Keratinocyte (primary cell): ENCODE measurements around the gene NELL2.

Experiments
- CTCF ChIP-seq, 3 experiments: IDR thresholded peaks in 1 of 3; conservative IDR thresholded peaks in 1 of 3; optimal IDR thresholded peaks in 1 of 3; 2 replicates in 2 of 3; 3 replicates in 1 of 3; pipeline versions ENCODE3 to v1.5.1; 2011; ENCODE audit warnings: low read length in 3 of 3, mild to moderate bottlenecking in 3 of 3, moderate library complexity in 2 of 3, control low read depth in 1 of 3, inconsistent platforms in 1 of 3; ENCODE audit not compliant: insufficient read depth in 2 of 3; ENCODE audit errors: extremely low read depth in 1 of 3
- EZH2 ChIP-seq: IDR thresholded peaks from one replicate; pipeline ENCODE4 v1.6.1; 2012; ENCODE audit warnings: inconsistent platforms, mild to moderate bottlenecking, low read length, moderate library complexity

DNA sequence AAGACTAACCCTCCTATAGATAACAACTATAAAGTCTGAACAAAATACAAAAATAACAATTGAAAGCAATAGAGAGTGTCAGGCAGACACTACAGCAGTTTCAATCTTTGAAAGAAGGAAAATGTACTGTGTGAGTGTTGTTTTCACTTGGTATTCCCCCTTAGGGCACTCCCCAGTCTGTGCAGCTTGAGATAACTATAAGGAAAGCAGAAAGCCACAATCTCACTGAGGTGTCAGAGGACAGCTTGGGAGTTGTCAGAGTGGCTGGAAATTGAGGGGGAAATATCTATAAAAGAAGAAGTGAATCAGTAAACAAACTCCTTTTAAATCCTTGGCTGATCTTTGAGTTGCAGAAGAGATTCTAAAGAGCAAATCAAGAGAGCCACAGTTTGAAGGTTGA, 364.8 kb downstream of the NELL2 start:
- TF ChIP-seq CTCF (optimal IDR thresholded peaks at IDR 0.05 in 1 of 3, IDR thresholded peaks at IDR 0.05 in 1 of 3, conservative IDR thresholded peaks at IDR 0.05 in 1 of 3; ENCODE audit: extremely low read depth in 1 of 3, insufficient read depth in 2 of 3, low read length in 3 of 3), result no peak
- no peak for TF ChIP-seq EZH2
